Measurements from ENCODE around the gene PHF23. TPM values are rescaled to one million over a fixed set of nuclear protein-coding genes. Genes with fewer than 3 reads are reported as not detected.

The PHF23 gene
- total RNA-seq, 3 donors from 2014 or later, result 22.1 to 40.4 (median 37.7) TPM

GRCh38 chr17:7222972-7223292 is 16.3 kb downstream of the PHF23 start:
- Histone ChIP-seq H3K4me1 (peaks cover 4 to 20% of the 10 kb centered on the region in 2 donors), H3K27me3 (no peaks in the 10 kb centered on the region), H3K9me3 (no peaks in the 10 kb centered on the region), H3K36me3 (no peaks in the 10 kb centered on the region), H3K27ac (peak overlapping the region in 1 of 2 donors; percentile 26), H3K4me3 (no peak overlapping the region)
- TF ChIP-seq CTCF (IDR thresholded peaks at IDR 0.05), result no peak
- TF ChIP-seq POLR2A (IDR thresholded peaks at IDR 0.05), result no peak
- no peak for TF ChIP-seq POLR2AphosphoS5 (IDR thresholded peaks at IDR 0.05)
- no peak for DNase-seq (ENCODE audit: low spot score in 2 of 2)
- intact Hi-C loops (cut with DNase I; ENCODE audit: low total_unique reads), result no loop called here

DNA sequence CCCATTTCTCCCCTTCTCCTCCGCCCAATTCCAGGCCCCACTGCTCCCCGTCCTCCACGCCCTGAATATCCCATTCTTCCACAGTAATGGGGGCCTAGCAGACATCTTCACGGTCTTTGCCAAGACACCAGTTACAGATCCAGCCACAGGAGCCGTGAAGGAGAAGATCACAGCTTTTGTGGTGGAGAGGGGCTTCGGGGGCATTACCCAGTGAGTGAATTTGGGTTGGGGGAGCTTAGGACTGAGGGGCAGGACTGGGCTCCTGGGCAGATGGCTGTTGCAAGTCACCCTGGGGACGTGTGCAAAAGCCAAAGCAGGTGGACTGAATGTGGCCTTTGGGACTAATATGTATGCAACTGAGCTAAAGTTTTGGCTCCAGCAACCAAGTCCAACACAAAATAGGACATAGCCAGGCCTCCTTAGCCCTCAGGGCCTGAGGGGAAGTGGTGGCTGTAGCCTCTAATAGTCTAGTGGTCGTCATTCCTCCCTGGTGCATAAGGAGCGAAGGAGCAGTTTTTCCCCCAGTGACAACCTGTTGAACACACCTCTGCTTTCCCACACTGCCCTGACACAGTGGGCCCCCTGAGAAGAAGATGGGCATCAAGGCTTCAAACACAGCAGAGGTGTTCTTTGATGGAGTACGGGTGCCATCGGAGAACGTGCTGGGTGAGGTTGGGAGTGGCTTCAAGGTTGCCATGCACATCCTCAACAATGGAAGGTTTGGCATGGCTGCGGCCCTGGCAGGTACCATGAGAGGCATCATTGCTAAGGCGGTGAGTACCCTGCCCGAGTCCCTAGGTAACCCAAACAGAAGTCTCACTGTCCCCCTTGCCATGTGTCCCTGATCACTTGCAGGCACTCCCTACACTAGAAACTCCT is 16.9 kb downstream of the PHF23 start:
- no peak for TF ChIP-seq CTCF (IDR thresholded peaks at IDR 0.05)
- no peak for TF ChIP-seq POLR2AphosphoS5 (IDR thresholded peaks at IDR 0.05)
- no peak for TF ChIP-seq POLR2A (IDR thresholded peaks at IDR 0.05)
- H3K27ac ChIP-seq, result peak overlapping the region; percentile 100
- DNase-seq (ENCODE audit: low spot score in 2 of 2), result no peak
- no peaks in the 10 kb centered on the region for H3K27me3 ChIP-seq
- peaks cover 4 to 23% of the 10 kb centered on the region in 2 donors for H3K4me1 ChIP-seq
- H3K36me3 ChIP-seq, result no peaks in the 10 kb centered on the region
- intact Hi-C loops (cut with DNase I; ENCODE audit: low total_unique reads), result no loop called here
- no peaks in the 10 kb centered on the region for H3K9me3 ChIP-seq
- H3K4me3 ChIP-seq, result peak overlapping the region in 1 of 3 donors; percentile 98

GRCh38 chr17:7221278-7222092 is 17.8 kb downstream of the PHF23 start:
- no peak for DNase-seq (ENCODE audit: low spot score in 2 of 2)
- no peaks in the 10 kb centered on the region for H3K9me3 ChIP-seq
- H3K4me1 ChIP-seq, result peaks cover 4 to 29% of the 10 kb centered on the region in 2 donors
- TF ChIP-seq CTCF (IDR thresholded peaks at IDR 0.05) (no peak), POLR2A (IDR thresholded peaks at IDR 0.05) (no peak), POLR2AphosphoS5 (IDR thresholded peaks at IDR 0.05) (no peak)
- H3K27ac ChIP-seq, result peak overlapping the region; percentile 100
- no peaks in the 10 kb centered on the region for H3K27me3 ChIP-seq
- peak overlapping the region in 2 of 3 donors; percentile 98 to 100 for H3K4me3 ChIP-seq
- intact Hi-C loops (cut with DNase I; ENCODE audit: low total_unique reads), result no loop called here
- no peaks in the 10 kb centered on the region for H3K36me3 ChIP-seq

DNA sequence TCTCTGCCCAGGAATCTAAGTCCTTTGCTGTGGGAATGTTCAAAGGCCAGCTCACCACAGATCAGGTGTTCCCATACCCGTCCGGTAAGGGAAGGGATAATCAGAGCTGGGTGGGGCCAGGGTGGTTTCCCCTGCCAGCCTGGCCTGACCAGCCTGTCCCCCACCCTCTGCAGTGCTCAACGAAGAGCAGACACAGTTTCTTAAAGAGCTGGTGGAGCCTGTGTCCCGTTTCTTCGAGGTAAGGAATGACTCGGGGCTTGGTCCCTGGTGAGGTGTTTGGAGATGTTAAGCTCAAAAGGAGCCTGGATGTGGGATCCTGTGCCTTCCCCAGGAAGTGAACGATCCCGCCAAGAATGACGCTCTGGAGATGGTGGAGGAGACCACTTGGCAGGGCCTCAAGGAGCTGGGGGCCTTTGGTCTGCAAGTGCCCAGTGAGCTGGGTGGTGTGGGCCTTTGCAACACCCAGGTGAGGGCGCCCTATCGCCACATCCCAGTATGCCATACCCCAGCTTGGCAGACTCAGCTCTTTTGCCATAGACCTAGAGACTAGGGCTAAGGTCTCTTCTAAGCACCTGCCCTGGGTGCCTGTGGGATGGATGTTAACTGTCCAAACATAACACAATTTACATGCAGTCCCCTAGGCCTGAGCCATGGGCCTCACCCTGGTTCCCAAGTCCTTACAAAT is 18.5 kb downstream of the PHF23 start:
- DNase-seq (ENCODE audit: low spot score in 2 of 2), result peak in 1 of 2 donors; percentile 74
- Histone ChIP-seq H3K4me3 (peak overlapping the region; percentile 95 to 100 (median 98)), H3K36me3 (no peaks in the 10 kb centered on the region), H3K27me3 (no peaks in the 10 kb centered on the region), H3K9me3 (no peaks in the 10 kb centered on the region), H3K27ac (peak overlapping the region; percentile 100), H3K4me1 (peaks cover 4 to 36% of the 10 kb centered on the region in 2 donors)
- intact Hi-C loops (cut with DNase I; ENCODE audit: low total_unique reads), result no loop called here
- TF ChIP-seq CTCF (IDR thresholded peaks at IDR 0.05) (peak in 2 of 3 donors; percentile 19 to 48), POLR2AphosphoS5 (IDR thresholded peaks at IDR 0.05) (peak in 2 of 3 donors; percentile 2 to 5), POLR2A (IDR thresholded peaks at IDR 0.05) (no peak)
